Ramos (cell line): Measurements from ENCODE around the gene GPN2.
"Not testable (repeated sequence)": the region's sequence is repeated elsewhere in the genome, so short reads cannot be mapped to it uniquely, and the experiment has no call there.

Source experiments
- in situ Hi-C: fragments of 300-500 bp; cut with MboI; formaldehyde crosslinking; loops from one replicate; pipeline ENCODE4 v1.14.3; 2022; ENCODE audit warnings: low sequenced_read_pairs; ENCODE audit not compliant: unreplicated experiment

The GPN2 gene

DNA sequence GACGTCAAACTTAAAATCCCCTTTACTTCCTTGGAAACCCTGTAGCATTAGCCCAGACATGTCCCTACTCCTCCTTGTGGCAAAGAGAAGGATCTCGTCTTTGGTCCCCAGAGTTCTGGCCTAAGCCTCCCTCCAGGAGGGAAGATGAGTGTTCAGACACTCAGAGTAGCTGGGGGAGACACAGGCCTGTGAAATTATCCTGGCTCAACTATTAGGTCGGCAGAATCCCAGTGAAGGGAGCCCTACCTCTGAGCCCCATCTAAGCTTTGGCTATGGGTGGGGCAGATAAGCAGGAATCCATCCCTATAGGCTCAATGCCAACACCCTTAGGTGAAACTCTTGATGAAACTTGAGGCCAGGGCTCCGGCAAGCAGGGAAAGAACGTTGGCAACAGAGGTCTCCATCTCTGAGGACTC, 28.8 kb downstream of the GPN2 start:
- in situ Hi-C loops = no loop called here

DNA sequence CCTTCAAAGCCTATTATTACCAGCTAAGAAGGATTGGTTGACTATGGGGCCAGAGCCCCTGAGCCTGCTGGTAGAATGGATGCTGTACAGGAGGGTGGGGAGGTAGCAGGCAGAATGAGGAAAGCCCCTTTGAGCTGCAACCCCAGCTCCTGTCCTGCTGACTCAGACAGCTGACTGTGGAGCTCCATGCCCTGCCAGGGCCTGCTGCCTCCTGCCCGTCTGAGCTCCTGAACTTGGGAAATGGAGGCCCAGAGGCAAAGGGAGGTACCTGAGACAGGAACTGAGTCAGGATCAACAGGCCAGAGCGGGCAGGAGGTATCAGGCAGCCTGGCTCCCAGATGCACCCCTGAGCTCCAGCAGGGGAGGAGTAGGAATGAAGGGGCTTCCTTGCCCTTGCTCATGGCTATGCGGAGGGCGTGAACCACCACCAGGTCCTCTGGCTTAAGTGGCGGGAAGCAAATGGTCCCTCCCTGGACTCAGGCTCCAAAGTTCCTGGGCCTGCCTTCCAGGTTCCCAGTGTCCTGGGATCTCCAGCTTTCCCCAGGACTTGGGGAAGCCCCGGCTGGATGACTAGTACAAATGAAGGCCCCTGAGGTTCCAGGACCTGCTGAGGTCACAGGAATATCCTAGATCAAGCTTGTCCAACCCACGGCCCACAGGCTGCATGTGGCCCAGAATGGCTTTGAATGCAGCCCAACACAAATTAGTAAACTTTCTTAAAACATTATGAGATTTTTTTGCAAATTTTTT, 31.0 kb downstream of the GPN2 start:
- in situ Hi-C loops = no loop called here

DNA sequence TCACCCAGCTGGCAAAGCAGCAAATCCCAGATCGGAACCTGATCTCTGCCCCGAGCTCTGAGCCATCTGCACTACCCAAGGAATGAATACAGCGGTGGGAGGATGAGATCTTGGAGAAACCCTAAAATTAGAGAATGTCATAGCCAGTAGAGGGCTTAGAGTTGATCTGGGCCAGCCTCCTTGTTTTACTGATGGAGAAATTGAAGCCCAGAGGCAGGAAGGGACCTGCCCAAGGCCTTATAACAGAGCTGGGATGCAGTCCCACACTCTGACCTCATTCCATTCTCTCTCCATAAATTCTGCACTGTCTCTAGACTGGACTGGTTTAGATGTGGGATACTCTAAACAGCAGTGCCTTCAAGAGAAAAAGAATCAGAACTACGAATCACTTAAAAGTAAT, 31.9 kb downstream of the GPN2 start:
- in situ Hi-C loops = no loop called here

DNA sequence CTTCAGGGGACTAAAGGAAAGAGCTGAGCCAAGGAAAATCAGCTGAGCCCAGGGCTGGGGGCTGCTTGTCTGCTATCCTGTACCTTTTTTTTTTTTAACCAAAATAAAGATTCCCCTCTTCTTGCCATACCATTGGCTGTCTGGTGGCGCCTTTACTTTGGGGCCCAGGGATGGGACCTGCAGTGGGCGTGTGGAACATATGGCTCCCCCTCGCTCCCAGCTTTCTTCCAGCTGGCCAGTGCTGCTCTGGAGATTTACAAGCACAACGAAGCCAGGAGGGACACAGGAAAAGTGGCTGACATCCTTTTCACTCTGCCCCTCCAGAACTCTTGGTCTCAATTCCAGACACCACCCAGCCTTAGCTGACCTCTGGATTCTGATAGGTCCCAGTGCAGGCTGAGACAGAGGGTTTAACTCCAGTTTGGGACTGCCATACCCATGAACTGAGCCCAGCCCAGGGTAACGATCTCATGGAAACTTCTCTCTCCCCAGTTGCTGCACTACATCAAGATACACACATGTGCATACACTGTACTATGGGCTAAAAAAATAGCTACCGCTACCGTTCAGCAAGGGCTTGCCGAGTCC, 32.5 kb downstream of the GPN2 start:
- in situ Hi-C loops = no loop called here

DNA sequence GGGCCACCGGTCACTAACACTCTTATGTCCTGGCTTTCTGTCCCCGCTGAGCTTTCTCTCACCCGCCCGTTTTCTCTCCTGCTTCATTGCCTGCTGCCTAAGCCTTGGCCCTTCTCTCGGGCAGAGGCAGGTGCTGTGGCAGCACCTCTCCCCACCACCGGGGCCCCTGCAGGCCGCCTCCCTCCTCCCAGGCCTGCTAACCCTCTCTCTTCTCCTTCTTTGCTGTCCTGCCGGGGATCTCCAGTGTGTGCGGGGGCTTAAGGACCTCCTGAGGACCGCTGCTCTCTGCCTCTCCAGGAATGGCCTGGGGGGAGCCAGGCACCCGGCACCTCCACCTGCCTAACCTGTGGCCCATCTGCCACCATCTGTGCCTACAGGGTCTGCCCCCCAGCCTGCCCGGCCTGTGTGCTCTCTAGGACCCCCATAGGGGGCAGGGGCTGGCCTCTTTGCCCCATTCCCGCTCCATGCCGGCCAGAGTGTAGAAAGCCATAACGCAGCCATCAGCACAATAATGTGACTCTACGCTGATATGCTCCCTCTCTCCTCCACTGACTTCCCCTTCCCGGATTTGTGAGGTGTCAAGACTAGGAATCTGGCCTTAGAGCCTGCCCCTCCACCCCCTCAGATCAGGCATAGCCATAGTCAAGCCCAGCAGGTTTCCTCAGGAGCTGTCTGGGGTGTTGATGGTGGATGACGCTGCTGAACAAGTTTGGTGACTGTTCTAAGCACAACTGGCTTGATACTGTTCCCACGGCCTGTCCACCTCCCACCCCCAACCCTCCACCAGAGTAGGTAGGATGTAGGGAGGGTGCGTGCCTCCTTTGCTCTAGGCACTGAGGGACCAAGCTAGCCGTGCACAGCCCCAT, 33.2 kb downstream of the GPN2 start:
- in situ Hi-C loops = no loop called here

DNA sequence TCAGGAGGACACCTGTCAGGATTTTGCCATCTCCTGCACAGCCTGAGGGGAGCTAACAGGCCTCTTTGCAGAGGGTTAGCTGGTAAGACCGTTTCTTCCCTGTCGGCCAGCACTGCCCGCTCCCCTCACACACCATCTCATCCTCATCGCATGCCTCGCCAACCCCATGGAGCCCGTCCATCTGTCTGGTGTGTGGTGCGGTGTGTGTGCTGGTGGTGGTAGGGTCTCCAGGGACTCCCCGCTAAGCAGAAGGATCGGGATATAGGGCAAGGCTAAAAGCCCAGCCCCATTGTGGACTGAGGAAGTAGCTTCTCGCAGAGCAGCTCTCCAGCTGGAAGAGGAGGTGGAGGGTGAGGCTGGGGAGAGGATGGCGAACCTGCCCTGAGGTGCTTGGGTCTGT, 33.9 kb downstream of the GPN2 start:
- in situ Hi-C loops = no loop called here

DNA sequence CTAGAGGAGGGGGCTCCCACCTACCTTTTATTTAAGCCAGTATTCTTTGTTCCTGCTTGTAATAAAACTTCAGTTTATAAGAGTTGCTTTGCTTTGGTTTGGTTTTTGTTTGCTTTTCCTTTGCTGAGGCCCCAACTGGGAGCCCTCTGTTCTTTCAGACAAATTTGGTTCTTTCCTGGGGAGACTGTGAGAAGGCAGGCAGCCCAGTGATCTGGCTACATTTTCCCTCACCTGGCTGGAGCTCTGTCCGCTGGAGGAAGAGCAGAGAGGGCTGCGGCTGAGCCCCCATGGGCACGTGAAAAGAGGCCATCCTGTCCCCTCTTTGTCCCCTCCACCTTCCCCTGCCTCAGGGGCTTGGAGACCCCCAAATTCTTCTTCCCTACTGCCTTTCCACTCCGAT, 34.4 kb downstream of the GPN2 start:
- in situ Hi-C loops = no loop called here

DNA sequence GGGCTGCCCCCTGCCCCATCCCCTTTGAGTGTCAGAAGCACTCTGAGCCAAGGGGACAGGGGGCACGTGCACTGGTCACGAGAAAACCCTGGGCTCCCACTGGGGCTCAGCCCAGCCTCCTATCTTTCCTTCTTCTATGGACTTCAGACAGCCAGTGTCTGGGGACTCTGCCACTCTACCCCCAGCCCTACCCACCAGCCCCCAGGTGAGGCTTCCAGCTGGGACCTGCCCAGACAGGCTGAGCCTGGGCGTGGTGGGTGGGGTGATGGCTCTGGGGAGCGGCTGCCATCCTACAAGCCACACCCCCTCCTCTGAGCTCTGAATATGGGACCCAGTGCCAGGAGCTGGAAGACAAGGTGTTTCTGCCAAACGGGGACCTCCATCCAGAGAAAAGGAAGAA, 35.2 kb downstream of the GPN2 start:
- in situ Hi-C loops = no loop called here

DNA sequence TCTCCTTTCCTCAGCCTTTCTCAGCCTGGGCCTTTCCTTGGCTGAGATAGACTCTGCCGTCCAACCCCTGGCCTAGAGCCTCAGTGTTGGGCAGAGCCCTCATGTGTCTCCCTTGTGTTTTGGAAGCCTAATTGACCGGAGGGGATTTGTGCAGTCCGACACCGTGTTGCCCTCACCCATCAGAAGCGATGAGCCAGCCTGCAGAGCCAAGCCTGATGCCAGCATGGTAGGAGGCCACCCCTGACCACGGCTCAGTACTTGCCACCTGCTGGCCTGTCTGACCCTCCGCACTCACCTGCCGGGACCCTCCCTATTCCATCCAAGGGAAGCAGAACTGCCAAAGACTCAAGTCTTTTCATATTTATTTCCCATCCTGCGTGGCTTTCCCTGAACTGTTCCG, 36.5 kb downstream of the GPN2 start:
- in situ Hi-C loops = no loop called here

DNA sequence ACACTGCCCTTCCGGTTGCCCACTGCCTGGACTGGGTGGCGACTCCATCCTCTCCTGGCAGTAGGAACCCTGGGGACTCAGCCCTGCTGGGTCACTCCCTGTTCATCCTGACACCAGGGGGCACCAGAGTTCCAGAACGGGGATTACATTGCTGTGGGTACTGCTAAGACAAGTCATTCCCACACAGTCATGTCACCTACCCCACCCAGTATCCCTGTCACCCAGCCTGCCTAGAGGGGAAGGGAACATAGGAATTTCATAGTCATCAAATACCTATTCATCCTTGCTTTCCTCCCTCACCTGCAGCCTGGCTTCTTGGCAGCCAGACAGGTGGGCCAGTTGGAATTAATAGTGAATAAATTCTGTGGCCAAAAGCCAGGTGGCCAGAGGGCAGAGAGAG, 36.9 kb downstream of the GPN2 start:
- in situ Hi-C loops = no loop called here

DNA sequence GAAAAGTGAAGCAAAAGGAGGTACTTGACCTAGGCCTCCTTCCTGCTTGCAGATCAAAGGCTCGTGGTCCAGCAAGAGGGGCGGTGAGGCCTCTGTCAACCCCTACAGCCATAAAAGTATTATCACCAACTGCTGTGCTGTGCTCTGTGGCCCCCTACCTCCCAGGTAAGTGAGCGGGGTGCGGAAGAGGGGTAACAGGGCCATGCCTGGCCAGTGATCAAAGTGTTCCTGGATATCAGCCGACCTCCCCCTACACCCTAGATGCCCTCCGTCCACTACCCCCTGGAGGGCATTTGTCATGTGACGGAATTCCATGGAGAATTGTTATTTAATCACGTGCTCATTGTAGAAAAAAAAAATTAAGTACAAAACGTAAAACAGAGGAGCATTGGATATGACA, 37.4 kb downstream of the GPN2 start:
- in situ Hi-C loops = no loop called here

DNA sequence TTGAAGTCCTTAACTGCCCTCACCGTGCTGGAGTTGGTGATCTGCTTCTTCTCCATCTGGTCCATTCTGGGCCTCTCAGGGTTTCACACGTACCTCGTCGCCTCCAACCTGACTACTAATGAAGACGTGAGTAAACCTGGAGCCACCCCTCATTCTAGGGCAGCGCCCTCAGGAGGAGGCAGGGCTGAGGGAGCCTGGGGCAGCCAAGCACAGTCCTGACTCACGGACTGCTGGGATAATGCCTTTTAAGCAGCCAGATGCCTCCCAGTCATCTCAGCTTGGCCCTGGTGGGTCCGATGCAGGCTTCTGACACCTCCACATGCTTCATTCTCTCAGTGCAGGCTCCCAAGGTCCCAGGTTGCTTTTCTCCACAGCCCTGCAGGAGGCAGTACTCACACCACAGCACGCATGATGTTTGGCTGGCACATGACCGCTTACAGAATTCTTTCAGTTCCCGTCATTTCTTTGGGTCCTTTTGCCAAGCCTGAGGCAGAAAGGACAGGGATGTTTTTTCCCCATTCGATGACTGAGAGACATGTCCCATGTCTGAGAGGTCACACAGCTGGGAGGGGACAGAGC, 38.9 kb downstream of the GPN2 start:
- in situ Hi-C loops = no loop called here

DNA sequence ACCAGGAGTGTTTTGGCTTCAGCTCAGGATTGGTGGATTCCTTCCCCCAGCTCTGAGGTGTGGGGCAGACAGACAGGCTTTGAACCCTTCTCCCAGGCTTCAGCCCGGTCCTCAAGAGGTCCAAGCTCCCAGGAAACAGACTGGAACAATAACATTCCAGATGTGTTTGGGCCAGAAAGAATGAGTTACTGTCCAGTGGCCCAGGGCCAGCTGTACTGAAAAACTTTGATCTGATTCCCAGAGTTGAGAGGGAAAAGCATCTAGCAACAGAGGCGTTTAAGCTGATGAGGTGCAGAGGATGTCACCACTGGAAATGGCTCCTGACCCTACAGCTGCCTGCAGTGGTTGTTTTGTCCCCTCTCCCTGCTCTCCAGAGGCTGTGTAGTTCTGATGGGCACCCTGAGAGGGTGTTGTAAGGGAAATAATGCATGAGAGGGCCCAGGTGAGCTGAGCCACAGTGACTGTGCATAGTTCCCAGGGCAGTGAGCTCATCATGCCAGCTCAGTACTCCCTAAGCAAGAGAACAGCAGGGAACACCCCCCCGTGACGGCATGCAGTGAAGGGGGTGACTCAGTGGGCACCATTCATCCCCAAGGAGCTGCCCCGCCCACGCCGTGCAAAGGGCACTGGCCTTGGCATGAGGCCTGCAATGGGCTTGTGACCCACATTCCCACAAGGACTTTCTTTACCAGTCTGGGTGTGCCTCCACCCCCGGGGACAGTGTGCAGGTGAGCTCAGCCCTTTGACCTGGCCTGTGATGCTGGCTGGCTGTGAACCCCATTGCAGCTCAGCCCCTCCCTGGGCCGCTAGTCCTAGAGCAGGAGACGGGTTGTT, 40.9 kb downstream of the GPN2 start:
- in situ Hi-C loops = no loop called here

DNA sequence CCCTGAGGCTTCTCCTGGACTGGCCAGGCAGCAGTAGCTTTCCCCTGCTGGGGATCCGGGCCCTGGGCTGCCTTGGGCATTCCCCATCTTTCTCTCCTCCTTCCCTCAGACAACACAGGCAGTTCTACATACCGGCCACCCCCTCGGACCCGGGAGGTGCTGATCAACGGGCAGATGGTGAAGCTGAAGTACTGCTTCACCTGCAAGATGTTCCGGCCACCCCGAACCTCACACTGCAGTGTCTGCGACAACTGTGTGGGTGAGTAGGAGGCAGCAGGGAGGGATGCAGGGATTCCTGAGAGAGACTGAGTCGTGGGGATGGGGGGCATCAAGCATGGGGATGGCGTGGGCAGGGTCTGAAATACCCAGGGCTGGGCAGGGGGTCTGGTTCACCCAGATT, 41.6 kb downstream of the GPN2 start:
- in situ Hi-C loops = no loop called here

DNA sequence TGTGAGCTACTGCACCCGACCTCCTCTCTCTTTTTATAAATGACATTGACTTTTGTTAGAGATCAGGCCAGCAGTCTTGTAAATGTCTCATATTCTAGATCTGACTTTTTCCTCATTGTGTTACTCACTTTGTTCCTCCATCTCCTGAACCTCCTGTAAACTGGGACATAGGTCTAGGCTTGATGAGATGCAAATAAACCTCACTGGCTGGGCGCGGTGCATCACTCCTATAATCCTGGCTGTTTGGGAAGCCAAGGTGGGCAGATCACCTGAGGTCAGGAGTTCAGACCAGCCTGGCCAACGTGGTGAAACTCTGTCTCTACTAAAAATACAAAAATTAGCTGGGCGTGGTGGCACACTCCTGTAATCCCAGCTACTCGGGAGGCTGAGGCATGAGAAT, 42.3 kb downstream of the GPN2 start:
- in situ Hi-C loops = not testable (repeated sequence)

DNA sequence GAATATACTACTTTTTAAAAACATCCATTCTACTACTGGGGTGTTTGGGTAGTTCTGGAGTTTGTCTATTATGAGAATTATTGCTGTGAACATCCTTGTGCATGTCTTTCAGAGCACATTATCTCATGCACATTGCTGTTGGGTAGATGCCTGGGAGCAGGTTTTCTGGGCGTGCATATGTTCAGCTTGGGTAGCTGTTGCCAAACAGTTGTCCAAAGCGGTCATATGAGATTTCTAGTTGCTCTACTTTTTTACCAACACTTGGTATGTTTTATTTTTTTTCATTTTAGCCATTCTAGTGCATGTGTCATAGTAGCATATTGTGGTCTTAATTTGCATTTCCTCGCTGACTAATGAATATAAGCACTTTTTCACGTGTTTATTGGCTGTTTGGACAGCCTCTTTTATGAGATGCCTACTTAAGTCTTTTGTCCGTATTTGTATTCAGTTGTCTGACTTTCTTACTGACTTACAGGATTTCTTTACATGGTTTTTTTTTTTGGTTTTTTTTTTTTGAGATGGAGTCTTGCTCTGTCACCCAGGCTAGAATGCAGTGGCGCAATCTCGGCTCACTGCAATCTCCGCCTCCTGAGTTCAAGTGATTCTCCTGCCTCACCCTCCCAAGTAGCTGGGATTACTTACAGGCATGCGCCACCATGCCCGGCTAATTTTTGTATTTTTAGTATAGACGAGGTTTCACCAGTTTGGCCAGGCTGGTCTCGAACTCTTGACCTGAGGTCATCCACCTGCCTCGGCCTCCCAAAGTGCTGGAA, 45.5 kb downstream of the GPN2 start:
- in situ Hi-C loops = no loop called here

DNA sequence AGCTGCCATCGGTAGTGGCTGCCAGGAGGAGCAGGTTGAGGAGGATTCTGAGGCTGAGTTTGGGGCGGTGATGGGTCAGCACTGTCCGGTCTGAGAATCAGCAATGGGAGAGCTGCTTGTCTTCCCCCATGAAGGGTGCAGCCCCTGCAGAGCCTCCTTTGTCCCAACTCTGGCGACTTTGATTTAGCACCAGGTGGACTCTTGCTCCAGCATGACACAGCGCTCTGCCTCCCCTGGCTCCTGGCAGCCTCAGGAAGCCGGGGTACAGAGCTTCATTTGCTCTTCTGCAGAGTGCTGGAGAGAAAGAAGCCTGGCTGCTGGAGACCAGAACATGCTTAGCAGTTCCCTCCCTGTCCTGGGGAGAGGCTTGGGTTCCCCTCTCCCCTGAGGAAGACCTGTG, 50.3 kb downstream of the GPN2 start:
- in situ Hi-C loops = no loop called here

DNA sequence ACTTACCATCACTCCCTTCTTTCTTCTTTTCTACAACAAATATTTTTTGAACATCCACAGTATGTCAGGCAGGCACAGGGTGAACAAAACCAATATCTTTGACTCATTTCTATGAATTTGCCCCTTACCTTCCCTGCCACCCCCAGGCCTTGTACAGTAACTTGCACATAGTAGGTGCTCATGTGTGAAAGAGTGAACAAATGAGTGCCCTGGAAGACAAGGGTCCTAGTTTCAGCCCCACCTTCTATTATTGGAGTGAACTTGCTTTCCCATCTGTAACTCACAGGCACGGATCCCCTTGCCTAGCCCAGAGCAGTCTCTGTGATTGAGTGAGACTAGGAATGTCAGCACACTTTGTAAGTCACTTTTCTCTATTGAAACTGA, 50.8 kb downstream of the GPN2 start:
- in situ Hi-C loops = no loop called here
